Measurements from ENCODE around the gene DIPK2A. TPM values are rescaled to one million over a fixed set of nuclear protein-coding genes. Genes with fewer than 3 reads are reported as not detected.

The DIPK2A gene, protein sequence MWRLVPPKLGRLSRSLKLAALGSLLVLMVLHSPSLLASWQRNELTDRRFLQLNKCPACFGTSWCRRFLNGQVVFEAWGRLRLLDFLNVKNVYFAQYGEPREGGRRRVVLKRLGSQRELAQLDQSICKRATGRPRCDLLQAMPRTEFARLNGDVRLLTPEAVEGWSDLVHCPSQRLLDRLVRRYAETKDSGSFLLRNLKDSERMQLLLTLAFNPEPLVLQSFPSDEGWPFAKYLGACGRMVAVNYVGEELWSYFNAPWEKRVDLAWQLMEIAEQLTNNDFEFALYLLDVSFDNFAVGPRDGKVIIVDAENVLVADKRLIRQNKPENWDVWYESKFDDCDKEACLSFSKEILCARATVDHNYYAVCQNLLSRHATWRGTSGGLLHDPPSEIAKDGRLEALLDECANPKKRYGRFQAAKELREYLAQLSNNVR
- total RNA-seq (10 to 100 TPM; 71.3 to 85.0 TPM), polyA plus RNA-seq (ENCODE audit: insufficient read depth, low read depth, low replicate concordance) (12.4 TPM)
- long read RNA-seq, donor 1, full-length matches to known transcripts: 49 of 49 reads
- long read RNA-seq, donor 1, partial matches to known transcripts: 0 of 49 reads
- long read RNA-seq, donor 1, other reads (novel, unspliced or antisense): 0 of 49 reads
- long read RNA-seq, donor 2, full-length matches to known transcripts: 26 of 26 reads
- long read RNA-seq, donor 2, partial matches to known transcripts: 0 of 26 reads
- long read RNA-seq, donor 2, other reads (novel, unspliced or antisense): 0 of 26 reads

DNA sequence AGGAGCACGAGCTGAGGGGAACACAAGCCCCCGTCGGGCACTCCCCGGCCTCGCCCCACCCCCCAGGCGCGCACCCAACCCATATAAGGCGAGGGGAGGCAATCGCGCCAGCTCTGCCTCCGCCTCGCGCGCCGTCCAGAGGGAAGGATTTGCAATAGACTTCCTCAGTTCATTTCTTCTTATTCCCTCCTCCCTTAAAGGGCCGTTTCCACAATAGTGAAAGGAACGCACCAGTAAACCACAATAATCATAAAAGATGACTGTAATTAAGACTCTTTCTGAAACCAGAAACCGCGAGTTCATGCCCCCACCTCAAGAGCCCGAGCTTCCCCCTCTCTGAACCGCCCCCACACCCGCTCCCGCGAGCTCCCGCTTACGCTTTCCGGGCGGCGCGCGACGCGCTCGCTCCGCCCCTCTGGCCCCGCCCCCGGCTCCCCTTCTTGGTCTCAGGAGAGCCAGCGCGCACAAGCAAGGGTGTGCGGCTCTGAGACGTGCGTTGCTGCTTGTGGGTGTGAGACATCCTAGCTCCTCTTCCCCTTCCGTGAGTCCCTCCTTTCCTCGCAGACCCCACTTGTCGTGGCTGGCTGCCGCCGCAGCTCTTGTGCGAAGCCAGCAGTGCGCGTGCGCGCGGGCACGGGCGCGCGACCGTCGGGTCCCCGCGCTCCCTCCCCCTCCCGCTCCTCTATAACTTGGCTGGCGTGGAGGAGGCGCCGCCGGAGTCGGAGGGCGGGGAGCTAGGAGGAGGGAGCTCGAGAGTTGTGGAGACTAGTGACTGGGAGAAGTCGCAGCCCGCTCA lies at the start of gene DIPK2A:
Gene DIPK2A (plus strand): TSS at position 465 of the 796 bp plus-strand sequence. CDS start 510 bp downstream, outside the sequence.
- H3K4me1 ChIP-seq: peaks cover 7% of the 10 kb centered on the region
- no peaks in the 10 kb centered on the region for H3K9me3 ChIP-seq
- peak within 1 kb of the TSS; percentile 92 to 96 for H3K27ac ChIP-seq
- WGBS, 2 donors: 0 to 1% methylated on average over 28 to 71 of the region's 71 CpGs
- intact Hi-C loops (cut with DNase I; ENCODE audit: low total_unique reads): no loop called here
- no peaks in the 10 kb centered on the region for H3K27me3 ChIP-seq
- no peaks in the 10 kb centered on the region for H3K36me3 ChIP-seq (ENCODE audit: low read depth, missing control alignments)
- peak within 1 kb of the TSS; percentile 82 to 89 for H3K4me3 ChIP-seq
- peak; percentile 89 for TF ChIP-seq POLR2A (IDR thresholded peaks at IDR 0.05)
- TF ChIP-seq CTCF (IDR thresholded peaks at IDR 0.05): no peak
- peak; percentile 97 for DNase-seq

DNA sequence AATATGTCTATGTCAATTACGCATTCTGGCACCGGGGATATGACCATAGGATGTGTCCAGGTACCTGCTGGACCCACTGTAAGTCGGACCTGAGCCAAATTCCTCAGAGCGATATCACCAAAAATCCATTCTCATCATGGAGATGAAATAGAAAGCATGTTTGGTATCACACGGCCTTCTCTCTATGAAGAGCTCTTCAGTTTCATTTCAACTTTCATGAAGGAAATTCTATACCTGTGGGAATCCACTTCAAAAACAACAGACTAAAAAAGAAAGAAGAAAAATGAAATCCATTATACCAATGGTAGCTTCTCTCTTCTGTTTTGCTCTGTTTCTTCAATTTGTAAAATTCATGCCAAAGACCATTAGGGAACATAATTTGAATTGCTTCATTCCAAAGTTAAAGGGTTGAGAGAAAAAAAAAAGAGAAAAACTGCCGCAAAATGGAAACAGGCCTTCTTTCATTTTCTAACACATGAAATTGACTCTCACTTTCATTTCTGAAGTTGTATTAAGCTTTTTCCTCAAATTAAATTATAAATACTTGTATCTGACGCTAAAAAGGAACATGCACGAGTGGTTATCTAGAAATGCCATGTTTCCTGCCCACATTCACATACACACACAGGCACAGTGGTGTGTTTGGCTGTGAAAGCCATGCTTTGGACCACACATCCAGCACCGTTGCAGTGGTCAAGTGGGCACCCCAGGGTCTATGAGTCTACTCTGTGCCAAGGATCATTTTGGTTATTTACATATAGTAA lies 46.9 kb upstream of the DIPK2A start:
- no peak for DNase-seq
- Histone ChIP-seq H3K4me1 (no peaks in the 10 kb centered on the region), H3K27ac (no peak overlapping the region), H3K9me3 (no peaks in the 10 kb centered on the region), H3K4me3 (no peak overlapping the region), H3K36me3 (ENCODE audit: low read depth, missing control alignments) (no peaks in the 10 kb centered on the region), H3K27me3 (no peaks in the 10 kb centered on the region)
- TF ChIP-seq POLR2A (IDR thresholded peaks at IDR 0.05) (no peak), CTCF (IDR thresholded peaks at IDR 0.05) (no peak)
- intact Hi-C loops (cut with DNase I; ENCODE audit: low total_unique reads): no loop called here
- 83 to 85% methylated on average over 9 of the region's 9 CpGs for WGBS, 2 donors

GRCh38 chr3:143928056-143928455 lies 43.6 kb upstream of the DIPK2A start:
- Histone ChIP-seq H3K27me3 (no peaks in the 10 kb centered on the region), H3K4me3 (no peak overlapping the region), H3K27ac (no peak overlapping the region), H3K4me1 (no peaks in the 10 kb centered on the region), H3K36me3 (ENCODE audit: low read depth, missing control alignments) (no peaks in the 10 kb centered on the region), H3K9me3 (no peaks in the 10 kb centered on the region)
- DNase-seq: no peak
- intact Hi-C loops (cut with DNase I; ENCODE audit: low total_unique reads): no loop called here
- WGBS, 2 donors: 90 to 100% methylated on average over 1 of the region's 1 CpG
- TF ChIP-seq CTCF (IDR thresholded peaks at IDR 0.05) (no peak), POLR2A (IDR thresholded peaks at IDR 0.05) (no peak)

- 64 to 68% methylated on average over 3 of the region's 3 CpGs for WGBS, 2 donors
- intact Hi-C loops (cut with DNase I; ENCODE audit: low total_unique reads): no loop called here
- TF ChIP-seq CTCF (IDR thresholded peaks at IDR 0.05) (no peak), POLR2A (IDR thresholded peaks at IDR 0.05) (no peak)
Measured at GRCh38 chr3:143928541-143929255, 42.9 kb upstream of the DIPK2A start.

More at GRCh38 chr3:143928541-143929255, 42.9 kb upstream of the DIPK2A start:
- Histone ChIP-seq H3K9me3 (no peaks in the 10 kb centered on the region), H3K36me3 (ENCODE audit: low read depth, missing control alignments) (no peaks in the 10 kb centered on the region), H3K4me3 (no peak overlapping the region), H3K27ac (no peak overlapping the region), H3K4me1 (no peaks in the 10 kb centered on the region), H3K27me3 (no peaks in the 10 kb centered on the region)
- no peak for DNase-seq
